HG02938 (cell line): ENCODE measurements around the gene MCOLN1.

ENCODE experiments used
- ATAC-seq: cut with Tn5 transposase; IDR thresholded peaks from one replicate; pipeline ENCODE4 v1.9.1; 2021; ENCODE audit warnings: mild to moderate bottlenecking, moderate library complexity; ENCODE audit not compliant: unreplicated experiment

Gene MCOLN1

GRCh38 chr19:7540761-7541474 lies 18.5 kb downstream of the MCOLN1 start:
- ATAC-seq: no peak

- no peak for ATAC-seq
These were observed 19.0 kb downstream of the MCOLN1 start for GRCh38 chr19:7541475-7541824.

- no peak for ATAC-seq
These were observed 19.5 kb downstream of the MCOLN1 start for GRCh38 chr19:7541828-7542443.

- ATAC-seq: no peak
These were observed 20.3 kb downstream of the MCOLN1 start for GRCh38 chr19:7542556-7543348.

- no peak for ATAC-seq
These were observed 22.2 kb downstream of the MCOLN1 start for GRCh38 chr19:7544626-7545025.

- no peak for ATAC-seq
These were observed 22.9 kb downstream of the MCOLN1 start for GRCh38 chr19:7545300-7545699.

- no peak for ATAC-seq
These were observed 23.5 kb downstream of the MCOLN1 start for GRCh38 chr19:7545904-7546303.

GRCh38 chr19:7547159-7547558 lies 24.7 kb downstream of the MCOLN1 start:
- ATAC-seq: no peak

GRCh38 chr19:7549429-7550148 lies 27.2 kb downstream of the MCOLN1 start:
- ATAC-seq: no peak

- no peak for ATAC-seq
These were observed 27.8 kb downstream of the MCOLN1 start for GRCh38 chr19:7550169-7550770.

- no peak for ATAC-seq
These were observed 28.8 kb downstream of the MCOLN1 start for GRCh38 chr19:7550987-7551761.

- no peak for ATAC-seq
These were observed 30.4 kb downstream of the MCOLN1 start for GRCh38 chr19:7552781-7553180.

GRCh38 chr19:7554565-7554964 lies 32.1 kb downstream of the MCOLN1 start:
- no peak for ATAC-seq

GRCh38 chr19:7554990-7555864 lies 32.8 kb downstream of the MCOLN1 start:
- no peak for ATAC-seq

GRCh38 chr19:7556696-7557315 lies 34.4 kb downstream of the MCOLN1 start:
- no peak for ATAC-seq

GRCh38 chr19:7558667-7559066 lies 36.2 kb downstream of the MCOLN1 start:
- ATAC-seq: no peak

- ATAC-seq: no peak
These were observed 36.7 kb downstream of the MCOLN1 start for GRCh38 chr19:7559102-7559501.

GRCh38 chr19:7560255-7560654 lies 37.8 kb downstream of the MCOLN1 start:
- ATAC-seq: no peak

GRCh38 chr19:7561325-7561724 lies 38.9 kb downstream of the MCOLN1 start:
- ATAC-seq: no peak
